HT-29 (cell line): ENCODE data around the gene NRG3. TPM values are rescaled to one million over a fixed set of nuclear protein-coding genes. Genes with fewer than 3 reads are reported as not detected.
"Not testable (repeated sequence)": the region's sequence is repeated elsewhere in the genome, so short reads cannot be mapped to it uniquely, and the experiment has no call there.

ENCODE experiments used
- DNase-seq: peaks from one replicate; pipeline ENCODE4 v3.0.0-alpha.2; 2015; ENCODE audit warnings: low spot score
- total RNA-seq: library from RNA; depleted of rRNA; stranded (reverse); fragments of >200 nt; shearing (Covaris generic); gene quantifications from 2 replicates; pipeline ENCODE4 v1.2.3, GENCODE V29; 2014

Gene NRG3
- total RNA-seq, 1 experiment from 2014 or later: not detected

DNA sequence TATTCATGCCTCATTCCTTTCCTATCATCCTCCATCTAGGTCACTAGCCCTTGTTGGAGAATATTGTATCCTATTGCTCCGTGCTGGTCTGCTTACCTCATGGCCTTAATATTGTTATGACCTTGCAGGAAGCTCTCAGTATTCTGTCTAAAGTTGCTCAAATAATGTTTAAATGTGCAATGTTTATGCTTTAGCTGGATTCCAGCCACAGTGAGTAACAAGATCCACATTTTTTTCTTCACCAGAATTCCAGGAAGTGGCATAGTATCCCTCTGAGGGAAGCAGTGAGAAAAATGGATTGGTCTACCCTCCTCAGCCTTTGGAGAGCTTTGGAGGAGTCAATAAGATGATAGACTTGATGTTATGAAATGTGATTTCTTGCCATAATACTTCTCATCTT lies 402.6 kb downstream of the NRG3 start:
- DNase-seq: no peak

DNA sequence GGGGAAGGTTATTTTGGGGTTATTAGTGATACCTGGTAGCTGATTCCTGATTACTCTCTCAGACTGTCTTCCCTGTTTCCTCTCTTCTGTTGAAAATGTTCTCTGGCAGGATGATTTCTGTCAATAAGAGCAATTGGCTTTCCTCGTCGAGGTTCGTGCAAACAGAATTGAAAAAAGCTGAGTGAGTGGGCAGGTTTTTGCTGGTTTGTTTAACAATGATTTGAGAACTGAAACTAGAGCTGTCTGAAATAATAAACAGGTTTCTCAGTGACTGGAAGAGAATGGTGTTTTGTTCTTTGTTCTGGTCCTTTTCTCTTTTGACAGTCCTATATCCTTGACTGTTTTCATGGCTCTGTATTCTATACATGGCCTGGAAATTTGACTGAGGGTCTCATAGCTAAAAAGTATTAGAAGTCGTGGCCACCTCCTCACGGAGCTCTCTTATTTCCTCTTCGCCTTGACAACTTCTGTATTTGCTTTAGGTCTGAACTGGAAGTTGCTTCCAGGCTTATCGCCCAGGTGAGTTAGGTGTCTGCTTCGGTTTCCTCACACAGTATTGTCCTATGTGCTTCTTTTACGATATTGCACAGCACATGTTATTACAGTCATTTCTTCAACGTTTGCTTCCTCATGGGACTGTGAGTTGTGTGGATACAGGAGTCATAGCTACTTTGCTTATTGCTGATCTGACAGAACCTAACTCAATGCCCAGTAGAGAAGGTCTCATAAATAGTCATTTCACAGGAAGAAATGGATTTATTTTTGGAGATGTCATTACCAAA lies 403.6 kb downstream of the NRG3 start:
- no peak for DNase-seq

DNA sequence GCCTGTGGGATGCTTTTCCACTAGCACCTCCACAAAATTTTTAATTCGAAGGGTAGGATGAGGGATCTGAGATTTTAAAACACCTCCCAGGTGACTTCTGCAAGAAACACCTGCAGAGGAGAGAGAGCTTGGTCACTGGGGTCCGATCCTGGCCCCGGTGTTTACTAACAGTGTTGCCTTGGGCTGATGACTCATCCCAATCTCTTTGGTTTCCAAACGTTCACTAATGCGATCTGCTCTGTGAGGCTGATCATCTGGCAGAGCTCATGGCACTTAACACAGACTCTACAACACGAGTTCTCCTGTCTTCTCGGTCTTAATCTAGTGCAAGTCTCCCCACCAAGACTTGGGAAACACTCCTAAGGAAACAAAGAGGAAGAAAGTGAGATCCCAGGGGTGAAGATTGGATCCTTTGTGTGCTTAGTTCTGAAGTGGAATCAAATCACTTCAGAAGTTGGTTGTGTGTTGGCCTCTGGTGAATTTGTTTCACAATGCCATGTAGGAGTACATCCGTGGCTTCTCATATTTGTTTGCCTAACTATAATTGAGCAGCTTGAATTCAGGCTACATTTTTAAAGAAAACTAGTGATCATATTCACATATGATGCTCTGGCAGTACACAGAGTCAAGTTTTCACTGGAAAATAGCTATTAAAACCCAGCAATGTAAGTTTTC lies 407.9 kb downstream of the NRG3 start:
- no peak for DNase-seq

DNA sequence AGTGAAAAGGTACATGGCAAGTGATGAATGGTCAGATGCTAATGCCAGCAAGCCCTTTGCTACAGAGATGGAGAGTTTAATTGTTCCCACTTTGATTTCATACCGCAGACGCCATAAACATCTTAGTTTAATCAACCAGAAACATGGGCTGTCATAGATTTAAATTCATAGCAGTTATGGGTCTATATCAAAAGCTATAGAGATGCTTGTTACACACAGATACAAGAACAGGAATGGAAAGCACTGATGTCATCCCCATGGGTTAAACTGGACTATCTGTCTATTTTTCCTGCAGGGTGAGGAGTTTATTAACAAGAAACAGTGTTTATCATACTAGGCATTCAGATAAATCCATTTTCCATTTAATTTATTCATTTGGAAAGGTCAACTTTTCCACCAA lies 409.2 kb downstream of the NRG3 start:
- no peak for DNase-seq

DNA sequence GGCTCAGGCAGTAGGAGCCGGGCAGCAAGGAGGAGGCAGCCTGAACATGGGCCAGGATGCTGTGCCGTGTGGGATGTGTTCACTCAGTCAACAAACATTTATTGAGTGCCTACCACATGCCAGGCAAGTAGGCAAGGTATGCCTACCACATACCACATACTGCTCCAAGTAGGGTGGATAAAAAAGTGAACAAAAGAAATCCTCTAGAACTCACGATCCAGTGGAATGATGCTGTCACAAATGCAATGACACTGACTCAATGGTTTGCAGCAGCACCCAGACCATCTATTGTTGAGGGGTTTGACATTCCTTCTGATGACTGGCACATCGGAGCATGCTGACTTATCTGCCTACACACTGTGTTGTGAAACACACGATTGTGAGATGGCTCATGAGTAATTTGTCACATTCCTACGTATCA lies 413.5 kb downstream of the NRG3 start:
- no peak for DNase-seq

DNA sequence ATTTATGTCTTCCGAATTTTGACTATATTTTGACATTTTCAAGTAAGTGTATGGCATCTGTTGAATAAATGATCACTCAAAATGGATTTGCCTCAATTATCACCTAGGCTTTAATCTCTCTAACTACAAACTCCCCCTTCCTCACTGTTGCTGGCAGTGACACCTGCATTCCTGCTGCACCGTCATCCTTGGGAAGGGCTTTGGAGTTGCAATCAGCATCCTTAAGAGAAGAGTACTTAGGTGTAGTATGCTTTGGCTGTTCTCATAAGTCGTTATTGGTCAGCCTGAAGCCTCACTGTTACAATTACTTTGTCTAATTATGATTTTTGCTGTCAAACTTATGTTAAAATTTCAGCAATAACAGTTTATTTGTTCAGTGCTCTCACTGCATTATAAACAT lies 415.0 kb downstream of the NRG3 start:
- no peak for DNase-seq

DNA sequence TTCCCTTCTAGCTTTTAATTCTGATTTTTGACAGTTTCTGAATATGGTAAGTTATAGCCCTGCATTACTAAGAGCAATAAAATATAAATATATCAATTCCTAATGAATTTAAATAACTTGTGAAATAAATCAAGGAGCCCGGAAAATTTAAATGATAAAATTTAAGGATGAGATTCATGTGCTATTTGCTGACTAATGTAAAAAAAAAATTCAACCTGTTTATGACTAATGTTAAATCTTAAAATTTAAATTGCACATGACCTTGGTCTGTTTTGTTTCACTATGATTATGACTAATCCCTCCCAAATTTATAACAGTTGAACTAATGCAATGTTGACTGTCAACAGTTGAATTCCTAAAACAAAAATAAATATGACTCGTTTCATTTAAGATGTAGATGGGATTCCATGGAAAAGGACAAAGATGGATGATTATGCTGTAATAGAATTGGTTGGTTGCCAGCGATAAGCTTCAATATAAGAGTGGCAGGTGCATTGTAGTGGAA lies 419.9 kb downstream of the NRG3 start:
- DNase-seq: no peak

DNA sequence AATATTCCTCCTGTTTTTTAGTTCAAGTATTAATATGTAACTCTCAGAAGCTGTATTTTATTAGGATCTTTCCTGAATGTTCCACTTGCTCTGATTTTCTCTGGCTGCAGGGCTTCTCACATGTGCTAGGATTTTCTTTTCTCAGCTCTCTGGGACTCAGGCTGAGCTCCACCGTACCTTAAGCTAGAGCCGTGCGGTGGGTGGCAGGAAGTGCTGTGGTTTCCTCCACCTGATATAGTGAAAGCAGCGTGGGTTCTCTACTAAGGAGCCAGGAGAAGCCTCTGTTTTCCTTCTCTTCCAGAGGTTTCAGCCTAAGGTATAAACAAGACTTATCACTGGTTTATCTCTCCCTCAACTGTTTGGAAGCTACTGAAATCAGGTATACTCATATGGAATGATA lies 433.6 kb downstream of the NRG3 start:
- DNase-seq: no peak

DNA sequence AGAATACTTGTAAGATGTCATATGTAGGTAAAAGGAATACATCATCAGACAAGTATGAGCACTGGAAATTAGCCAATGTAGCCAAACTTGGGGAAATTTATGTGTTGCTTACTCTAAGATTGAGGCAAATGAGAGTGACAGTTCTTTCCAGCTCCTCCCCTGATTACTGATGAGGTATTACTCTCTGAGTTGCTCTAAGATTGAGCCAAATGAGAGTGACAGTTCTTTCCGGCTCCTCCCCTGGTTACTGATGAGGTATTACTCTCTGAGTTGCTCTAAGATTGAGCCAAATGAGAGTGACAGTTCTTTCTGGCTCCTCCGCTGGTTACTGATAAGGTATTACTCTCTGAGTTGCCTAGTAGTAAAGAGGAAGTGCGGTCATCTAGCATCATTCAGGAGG lies 435.8 kb downstream of the NRG3 start:
- DNase-seq: no peak

DNA sequence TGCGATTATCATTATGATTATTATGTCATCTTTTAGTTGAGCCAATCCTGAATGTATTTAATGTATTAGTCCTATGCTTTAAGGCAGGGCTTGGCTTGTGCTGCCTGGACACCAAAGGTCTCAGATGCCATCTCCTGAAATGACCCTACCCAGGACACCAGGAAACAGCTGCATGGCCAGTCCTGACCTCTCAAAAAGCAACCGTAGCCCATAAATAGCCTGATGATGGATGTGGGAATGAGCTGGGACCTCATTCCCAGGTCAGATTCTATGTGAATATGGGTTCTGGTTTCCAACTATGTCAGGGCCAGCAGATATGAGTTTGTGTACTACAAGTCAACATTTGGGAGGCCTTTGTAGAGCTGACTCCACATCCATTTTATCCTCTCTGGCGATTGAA lies 438.4 kb downstream of the NRG3 start:
- no peak for DNase-seq

DNA sequence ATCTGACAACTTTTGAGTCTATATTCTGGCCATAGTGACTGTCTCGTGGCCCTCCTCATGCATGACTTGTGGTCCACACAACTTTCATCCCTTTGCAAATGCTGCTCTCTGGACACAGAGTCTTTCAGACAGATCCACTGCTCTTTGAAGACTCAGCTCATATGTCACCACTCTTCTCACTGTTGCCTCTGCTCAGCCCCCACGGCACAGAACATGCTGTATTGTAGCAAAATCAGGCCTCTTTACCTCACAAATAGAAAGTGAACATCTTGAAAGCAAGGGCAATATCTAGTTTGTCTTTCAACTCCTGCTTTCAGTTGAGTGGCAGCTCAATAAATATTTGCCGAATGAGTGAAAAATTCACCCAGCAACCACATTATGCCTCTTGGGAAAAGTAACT lies 443.5 kb downstream of the NRG3 start:
- no peak for DNase-seq

DNA sequence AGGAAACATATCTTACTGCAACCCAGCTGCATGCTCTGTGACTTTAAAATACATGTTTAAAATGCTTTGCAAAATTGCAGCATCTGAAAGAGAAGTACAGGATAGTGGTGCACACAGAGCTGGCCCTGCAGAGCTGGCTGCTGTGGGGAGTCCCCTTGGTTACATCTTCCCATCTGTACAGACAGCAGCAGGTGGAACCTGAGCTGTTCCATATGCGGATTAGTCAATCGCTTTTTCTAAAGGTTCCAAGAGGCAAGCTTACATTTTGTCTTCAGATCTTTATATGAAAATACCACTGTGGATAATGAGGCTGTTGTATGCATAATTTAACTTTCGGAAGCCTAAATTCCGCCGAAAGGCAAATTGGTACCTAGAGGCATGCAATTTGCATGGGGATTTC lies 444.1 kb downstream of the NRG3 start:
- DNase-seq: no peak

DNA sequence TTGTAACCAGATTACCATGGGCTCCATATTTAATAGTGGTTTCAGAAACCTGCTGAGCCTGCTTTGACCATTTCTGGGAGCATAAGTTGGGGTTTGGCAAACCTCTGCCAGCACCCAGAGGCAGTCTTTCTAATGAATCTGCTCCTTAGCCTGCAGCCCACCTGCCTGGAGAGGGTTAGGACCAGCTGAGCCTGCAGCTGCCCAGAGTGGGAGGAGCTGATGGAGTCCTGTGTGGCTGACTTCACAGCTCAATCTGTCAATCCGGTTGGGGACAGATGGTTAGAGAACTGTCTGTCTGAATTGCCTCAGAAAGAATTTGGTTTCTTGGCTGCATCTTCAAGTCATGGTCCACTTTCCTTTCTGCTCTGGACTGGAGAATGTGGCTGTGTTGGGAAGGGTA lies 444.6 kb downstream of the NRG3 start:
- DNase-seq: no peak

DNA sequence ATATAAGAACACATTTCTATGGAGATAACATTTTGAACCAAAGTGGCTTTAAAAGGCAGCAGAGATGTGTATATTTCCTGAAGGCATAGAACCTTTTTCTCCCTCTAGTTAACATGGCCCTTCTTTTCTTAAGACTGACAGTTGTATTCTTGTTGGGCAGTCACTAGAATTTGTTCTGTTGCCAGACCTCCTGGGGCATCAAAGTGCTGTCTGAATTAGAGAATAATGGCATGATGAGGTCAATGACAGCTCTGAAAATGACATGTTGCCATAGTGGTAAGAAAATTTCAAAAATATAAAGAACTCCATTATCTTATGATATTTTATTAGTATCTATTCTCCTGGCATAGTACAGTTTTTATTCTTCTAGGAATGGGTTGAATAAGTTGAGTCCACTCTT lies 446.7 kb downstream of the NRG3 start:
- DNase-seq: no peak

DNA sequence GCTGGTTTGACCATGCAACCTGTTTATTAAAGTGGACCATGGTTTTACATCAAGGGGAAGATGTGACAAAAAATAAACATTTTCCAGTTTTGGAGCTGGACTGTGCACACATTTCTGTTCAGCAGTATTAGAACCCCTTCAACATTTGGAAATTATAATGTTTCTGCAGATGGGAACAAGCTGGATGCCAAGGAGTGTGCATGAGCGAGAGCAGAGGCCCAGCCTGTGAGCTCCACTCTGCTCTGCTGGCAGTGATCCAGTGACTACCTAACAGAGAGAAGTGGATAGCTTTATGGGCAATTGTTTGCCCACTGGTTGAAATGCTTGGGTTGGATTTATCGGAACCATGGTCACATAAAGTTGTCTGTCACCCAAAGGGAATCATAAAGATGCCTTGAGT lies 456.7 kb downstream of the NRG3 start:
- no peak for DNase-seq

DNA sequence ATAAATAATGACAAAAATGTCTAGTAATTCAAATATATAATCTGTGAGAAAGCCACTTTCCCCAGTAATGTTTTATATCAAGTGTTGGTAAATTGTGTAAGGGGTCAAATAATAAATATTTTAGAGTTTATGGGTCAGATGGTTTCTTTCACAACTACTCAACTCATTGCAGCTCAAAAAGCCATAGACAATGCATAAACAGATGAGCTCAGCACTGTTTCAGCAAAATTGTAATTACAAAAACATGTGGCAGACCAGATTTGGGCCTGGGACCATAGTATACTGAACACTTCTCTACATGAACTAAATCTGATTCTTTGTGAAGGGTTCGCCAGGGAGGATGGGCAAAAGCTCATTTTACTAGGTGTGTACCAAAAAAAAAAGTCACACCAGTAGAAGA lies 460.8 kb downstream of the NRG3 start:
- no peak for DNase-seq

DNA sequence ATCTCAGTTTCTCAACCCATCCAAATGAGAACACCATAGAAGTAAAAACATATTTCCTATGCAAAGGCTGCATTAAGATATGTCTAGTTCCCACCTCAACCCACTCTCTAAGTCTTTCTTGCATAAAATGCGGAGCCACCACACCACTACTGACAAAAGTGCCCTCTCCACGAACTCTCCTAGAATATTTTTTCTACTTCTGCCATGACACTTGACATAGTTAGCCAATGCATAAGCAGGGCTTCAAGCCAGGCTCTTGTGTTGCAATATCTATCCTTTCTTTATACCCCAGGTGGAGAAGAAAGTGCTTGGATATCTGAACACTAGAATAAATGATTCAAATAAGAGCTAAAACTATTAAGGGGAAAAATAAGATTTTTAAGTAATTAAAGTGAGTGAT lies 465.2 kb downstream of the NRG3 start:
- DNase-seq: no peak

DNA sequence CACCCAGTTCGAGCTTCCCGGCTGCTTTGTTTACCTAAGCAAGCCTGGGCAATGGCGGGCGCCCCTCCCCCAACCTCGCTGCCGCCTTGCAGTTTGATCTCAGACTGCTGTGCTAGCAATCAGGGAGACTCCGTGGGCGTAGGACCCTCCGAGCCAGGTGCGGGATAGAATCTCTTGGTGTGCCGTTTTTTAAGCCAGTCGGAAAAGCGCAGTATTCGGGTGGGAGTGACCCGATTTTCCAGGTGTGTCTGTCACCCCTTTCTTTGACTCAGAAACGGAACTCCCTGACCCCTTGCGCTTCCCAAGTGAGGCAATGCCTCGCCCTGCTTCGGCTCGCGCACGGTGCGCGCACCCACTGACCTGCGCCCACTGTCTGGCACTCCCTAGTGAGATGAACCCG lies 474.6 kb downstream of the NRG3 start:
- DNase-seq: not testable (repeated sequence)

DNA sequence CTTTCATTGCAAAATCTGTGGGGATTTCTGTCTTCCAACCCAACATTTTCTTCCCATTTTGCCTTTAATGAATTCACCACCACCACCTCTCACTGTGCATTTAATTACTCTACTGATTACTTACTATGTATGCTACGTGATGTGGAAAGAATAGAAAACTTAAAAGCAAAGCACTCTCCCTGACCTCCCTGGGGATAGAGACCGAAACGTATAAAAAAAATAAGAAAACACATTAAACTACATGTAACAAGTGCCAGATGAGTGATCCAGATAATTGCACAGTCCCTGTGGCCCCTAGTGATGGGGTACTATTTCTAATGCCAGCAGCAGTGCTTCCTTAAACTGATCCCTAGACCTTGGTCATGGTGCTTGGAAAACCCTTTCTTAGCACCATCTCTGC lies 478.4 kb downstream of the NRG3 start:
- no peak for DNase-seq

DNA sequence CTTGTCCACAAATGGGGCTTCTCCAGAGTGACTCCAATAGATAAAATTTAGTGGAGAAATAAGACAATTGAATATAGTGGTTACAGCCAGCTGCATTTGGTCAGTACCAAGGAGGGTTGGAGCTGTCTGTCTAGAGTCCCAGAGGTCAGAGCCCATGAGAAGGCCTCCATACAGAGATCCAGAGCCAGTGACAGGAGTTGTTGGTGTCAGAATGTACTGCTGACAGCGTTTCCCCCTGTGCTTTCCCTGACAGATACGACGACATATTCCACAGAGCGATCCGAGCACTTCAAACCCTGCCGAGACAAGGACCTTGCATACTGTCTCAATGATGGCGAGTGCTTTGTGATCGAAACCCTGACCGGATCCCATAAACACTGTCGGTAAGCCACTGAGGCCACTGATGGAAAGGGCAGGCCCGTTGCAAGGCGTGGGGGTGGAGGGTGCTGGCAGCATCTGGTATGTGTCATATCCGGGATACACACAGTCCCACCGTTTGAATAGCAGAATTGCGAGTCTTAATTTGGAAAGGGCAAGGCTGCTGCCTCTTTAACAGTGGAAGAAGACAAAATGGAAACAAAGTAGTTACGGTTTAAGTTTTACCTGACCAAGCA lies 483.6 kb downstream of the NRG3 start:
- no peak for DNase-seq

DNA sequence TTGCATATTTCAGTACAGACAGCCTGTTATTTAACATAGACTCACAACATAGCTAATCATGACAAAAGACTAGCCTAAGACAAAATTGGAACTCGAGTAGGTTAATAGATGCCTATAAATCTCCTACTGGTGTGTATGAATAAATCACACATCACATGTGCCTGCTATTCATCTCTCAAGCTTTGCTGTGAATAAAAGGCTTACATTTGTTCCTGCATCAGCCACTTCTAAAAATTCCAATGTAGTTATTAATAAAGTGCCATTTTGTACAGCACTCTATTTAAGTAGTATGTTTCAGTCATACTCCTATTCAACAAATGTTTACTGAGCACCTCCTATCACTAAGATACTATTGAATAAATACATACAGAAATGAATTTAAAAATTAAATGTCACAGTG lies 486.3 kb downstream of the NRG3 start:
- DNase-seq: no peak

DNA sequence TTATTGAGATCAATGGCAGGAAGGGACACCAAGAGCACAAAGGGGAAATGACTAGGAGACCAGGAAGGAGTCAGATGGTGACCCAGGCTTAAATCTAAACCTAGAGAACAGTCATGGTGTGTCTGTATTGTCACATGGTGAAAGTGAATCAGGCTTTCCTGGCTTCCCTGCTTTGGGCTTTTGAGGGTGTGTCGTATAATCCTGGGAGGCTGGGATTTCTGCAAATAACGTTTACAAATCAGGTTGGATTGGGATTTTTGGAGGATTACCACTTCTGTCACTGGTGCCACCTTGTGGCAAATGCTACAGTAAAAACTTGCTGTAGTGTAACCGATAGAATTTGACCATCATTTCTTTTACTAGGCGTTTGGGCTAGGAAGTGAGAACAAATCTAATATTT lies 502.6 kb downstream of the NRG3 start:
- peak; percentile 58 for DNase-seq

DNA sequence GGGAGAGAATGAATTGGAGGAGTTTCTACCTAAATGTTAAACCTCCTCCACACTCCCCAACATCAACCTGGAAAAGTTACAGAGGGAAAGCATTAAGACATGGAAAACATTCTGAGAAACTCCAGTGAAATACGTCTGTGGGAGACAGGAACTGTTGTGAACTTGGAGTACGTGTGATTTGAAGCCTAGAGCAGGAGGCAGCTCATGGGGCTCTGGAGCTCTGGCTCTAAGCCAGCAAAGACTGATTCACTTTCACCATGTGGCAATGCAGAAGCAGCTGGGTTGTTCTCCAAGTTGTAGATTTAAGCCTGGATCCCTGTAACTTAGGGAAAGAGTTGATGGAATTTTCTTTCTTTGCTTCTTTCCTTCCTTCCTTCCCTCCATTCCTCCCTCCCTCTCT lies 503.2 kb downstream of the NRG3 start:
- peak; percentile 12 for DNase-seq
